HS-27A (cell line): ENCODE data around the gene HOXB6.

Experiments
- DNase-seq: peaks from one replicate; pipeline ENCODE4 v3.0.0-alpha.2; 2012; ENCODE audit warnings: low read depth, missing footprints

HOXB6 gene

DNA sequence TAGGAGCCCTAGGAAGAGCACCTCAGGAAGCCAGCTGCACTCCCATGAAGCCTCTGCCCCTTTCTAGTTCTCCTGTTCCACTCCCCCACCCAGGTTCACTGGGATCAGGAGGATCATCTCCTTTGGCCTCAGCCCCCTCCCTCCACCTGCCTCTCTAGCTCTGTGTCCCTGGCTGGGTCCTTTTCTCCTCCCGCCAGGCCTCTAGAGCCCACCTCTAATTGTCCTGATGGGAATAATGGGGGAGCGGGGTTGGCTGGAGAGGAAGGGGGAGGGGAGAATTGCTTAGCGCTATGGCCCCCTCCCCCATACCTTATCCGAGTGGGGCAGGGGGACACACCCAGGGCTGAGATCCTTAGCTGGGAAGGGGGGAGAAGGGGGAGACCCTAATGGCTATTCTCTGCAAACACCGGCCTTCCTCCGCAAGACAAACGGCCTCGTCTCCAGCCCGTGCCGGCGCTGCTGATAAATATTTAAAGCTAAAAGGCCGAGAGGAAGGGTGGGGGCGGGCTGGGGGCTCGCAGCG lies 5.0 kb upstream of the HOXB6 start:
- DNase-seq = no peak

DNA sequence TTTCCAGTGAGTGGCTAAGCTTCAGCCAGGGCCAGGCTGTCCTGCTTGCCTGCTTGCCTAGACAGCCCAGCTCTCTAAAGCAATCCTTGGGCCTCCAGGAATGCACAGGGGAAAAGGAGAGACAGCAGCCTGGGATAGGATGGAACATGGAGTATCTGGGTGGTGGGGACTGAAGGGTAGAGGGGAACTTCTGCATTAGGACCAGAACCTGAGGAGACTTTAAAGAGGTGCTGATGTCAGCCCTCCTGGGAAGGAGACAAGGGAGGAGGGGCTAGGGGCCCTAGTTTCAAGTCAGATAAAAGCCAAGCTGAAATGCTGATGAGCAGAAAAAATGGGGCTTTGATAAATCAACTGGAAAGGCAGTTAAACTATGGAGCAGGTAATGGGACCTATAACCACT lies 4.2 kb upstream of the HOXB6 start:
- no peak for DNase-seq

DNA sequence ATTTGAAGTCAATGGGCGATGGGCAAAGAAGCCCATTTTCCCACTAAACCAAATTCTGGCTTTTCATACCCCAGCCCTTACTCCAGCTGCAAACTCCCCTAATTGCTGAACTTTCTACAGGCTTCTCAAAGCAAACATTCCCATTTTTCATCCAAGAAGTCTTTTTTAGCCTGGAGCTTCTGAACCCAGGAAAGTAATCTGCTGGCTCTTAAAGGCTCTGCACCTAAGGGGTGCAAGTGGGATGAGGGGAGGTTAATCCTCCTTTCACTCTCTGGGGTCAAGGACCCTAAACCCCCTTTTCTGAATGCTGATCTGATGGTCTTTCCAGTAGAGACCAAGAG lies 3.7 kb upstream of the HOXB6 start:
- DNase-seq = no peak

- no peak for DNase-seq
Measured at GRCh38 chr17:48606892-48607614, 2.3 kb upstream of the HOXB6 start.

DNA sequence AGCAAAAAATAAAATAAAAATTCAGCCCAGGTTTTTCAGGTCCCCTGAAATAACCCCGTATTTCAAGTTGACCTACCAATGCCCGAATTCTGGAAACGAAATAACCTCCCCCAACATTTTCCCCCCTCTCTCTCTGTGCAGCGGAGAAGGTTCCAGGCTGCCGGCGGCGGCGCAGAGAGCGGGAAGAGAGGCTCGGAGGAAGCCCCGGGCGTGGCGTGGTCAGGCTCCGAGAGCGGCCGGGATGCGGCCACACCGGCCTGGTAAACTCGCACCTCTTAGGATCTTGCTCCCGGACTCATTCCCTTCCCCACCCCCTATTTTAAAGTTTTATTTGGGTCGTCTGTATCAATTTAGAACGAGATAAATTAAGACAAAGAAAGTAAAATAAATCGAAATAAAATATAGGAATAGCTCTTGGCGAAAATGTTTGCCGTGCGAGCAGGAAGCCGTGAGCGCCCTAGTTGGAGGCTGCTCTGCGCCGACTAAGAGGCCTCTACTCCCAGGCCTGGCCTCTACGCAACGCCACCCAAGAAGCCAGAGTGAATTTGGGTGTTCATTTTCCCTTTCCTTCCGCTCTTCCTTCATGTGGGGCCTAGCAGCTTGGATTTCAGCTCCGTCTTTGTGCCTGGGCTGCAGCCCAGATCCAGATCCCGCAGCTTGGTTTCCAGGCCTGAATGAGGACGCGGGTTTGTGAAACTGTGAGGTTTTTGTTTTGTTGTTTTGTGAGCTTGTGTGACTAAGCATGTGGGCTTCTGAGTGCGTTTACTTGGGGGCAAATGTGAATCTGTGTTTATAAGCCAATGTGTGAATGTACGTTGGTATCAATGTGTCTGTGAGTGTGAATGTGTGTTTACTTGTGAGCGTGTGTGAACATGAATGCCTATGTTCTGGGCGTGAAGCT lies 1.5 kb upstream of the HOXB6 start:
- DNase-seq = no peak

DNA sequence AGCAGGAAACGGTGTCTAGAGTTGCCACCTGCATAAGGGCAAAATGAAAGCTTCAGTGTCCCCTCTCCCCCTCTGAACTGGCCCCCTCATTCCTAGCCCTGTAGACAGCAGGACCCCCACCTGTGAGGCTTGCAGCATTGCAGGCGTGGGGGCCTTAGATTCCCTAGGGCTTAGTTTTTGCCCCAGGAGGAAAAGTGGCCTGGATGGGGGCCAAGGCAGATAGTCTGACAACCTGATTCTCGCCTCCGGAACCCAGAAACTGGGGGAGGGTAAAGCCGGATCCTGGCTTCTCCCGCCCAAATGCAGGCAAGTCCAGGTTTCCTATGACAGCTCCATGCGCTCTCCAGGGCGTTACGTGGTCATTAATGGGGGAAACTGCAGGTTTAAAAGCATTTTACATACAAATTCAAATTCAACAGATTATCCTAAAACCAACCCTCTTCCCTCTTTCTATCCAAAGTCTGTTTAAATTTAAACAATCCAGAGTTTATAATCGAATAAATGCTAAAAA lies 678 bp upstream of the HOXB6 start:
- no peak for DNase-seq

GRCh38 chr17:48603959-48604769 lies 622 bp downstream of the HOXB6 start:
- no peak for DNase-seq

- DNase-seq = no peak
Measured at GRCh38 chr17:48601539-48602425, 3.0 kb downstream of the HOXB6 start.

- DNase-seq = no peak
Measured at GRCh38 chr17:48601207-48601538, 3.6 kb downstream of the HOXB6 start.

GRCh38 chr17:48600244-48601098 lies 4.3 kb downstream of the HOXB6 start:
- DNase-seq = no peak

DNA sequence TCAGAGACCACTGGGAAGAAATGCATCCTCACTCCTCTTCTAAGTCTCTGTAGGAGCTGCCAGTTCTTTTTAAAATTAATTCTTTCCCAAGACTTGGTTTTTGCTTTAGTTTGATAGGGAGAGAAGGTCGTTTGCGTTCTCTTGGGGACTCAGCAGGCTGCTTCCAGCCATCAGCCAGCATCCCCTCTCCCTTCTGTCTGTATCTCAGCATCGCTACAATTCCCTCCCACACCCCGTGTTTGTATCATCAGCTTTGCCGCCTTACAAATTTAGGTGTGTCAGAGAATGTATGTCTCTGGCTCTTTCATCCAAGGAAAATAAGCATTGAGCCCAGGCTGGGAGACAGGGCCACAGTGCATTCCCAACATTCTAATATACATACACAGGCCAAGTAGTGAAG lies 5.4 kb downstream of the HOXB6 start:
- no peak for DNase-seq

GRCh38 chr17:48598736-48599135 lies 6.0 kb downstream of the HOXB6 start:
- no peak for DNase-seq

DNA sequence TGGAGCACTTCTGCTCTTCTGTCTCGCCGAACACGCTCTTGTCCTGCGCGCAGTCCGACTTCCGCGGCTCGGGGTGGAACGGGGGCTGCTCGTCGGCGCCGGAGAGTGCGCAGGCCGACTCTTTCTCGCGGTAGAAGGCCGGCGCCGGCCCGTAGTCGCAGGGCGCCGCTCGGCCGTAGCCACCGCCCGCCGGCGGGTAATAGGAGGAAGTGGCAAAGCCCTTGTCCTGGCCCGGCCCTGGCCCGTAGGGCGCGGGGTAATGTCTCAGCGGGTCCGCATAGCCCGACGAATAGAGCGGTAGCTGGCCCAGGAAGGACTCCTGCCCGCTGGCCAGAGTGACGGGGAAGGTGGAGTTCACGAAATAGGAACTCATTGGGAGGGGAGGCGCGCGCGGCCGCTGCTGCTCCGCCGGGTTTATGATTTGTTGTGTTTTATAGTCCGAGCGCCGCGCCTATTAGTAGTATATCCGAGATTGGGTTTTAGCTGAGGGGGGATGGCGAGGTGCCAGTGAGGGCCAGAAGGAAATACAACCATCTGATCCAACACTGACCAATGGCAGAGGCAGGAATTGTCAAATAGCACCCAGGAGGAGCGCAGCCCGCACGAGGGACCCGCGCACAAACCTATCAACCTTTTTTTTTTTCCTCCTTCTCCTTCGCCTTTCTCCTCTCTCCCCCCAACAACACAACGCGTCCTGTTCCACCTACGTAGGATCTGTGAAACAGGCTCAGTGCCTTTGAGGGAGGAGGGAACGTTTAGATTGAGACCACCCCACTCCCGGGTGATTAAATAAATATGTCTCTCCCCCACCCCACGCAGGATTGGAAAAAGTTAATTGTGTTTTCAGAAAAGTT lies 6.8 kb downstream of the HOXB6 start:
- DNase-seq = no peak

DNA sequence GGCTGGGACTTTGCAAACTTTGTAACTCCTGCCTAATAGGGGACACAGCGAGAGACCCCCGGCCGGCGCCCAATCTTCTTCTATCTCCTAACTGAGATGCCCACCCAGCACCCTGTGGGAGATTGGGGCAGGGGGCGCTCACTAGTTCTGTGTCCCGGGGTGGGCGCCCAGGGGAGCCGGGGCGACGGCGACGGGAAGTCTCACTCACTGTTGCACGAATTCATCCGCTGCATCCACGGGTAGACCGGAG lies 7.3 kb downstream of the HOXB6 start:
- DNase-seq = no peak

GRCh38 chr17:48596735-48597527 lies 7.9 kb downstream of the HOXB6 start:
- no peak for DNase-seq

DNA sequence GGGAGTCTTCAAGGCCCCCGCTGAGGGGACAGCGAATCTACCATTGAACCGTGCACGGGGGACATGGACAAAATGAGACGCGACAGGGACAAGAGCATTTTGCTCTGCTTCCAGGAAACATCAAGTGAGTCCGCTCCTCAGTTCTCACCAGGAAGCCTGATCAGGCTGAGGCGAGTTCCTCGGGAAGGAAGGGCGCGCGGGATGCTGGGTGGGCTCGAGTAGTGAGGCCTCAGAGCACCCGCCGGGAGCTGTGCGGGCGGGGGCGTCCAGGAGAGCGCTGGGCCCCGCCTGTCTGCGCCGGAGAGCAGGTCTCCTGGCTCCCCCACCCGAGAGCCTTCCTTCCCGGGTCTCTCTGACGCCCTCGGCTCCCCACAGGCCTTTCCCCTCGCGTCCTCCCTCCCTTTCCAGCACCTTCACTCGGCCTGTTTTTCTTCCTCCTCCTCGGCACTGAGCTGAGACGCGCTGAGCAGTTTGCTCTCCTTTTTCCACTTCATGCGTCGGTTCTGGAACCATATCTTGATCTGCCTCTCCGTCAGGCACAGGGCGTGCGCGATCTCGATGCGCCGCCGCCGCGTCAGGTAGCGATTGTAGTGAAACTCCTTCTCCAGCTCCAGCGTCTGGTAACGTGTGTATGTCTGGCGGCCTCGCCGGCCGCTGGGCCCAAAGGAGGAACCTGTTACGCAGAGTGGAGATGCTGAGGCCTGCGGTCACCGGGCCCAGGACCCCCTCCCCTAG lies 8.6 kb downstream of the HOXB6 start:
- no peak for DNase-seq

DNA sequence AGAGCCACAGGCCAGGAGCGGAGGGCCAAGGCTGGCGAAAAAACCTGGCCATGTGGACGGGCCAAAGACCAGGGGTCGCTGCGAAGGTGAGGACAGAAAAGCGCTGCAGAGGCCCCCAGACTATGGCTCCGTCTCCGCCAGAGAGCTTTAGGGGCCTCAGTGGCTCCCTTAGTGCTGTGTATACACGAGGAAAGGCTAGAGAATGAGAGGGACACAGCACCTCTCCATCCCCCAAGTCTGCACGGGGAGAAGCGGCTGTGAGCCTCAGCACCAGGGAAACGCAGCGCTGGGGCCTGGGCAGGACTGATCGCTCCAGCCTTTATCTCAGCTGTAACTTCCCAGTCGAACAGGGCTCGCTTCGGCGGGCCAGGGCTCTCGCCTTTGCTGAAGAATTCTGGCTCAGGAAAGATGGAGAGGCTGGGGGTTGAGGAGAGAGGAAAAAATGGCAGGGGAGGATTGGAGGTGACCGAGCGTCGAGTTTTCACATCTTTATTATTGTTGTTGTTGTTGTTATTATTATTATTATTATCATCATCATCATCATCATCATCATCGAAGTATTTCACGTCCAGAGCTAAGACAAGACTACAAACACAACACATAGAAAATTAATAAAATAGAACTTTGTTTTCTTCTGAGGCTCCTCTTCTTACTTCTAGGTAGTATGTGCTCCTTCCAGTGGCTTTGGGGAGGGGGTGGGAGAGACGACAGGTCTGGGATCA lies 9.3 kb downstream of the HOXB6 start:
- no peak for DNase-seq
